HG02943 (cell line): ENCODE results near the gene UBE2V1.

Experiments
- ATAC-seq: cut with Tn5 transposase; IDR thresholded peaks from one replicate; pipeline ENCODE4 v1.9.1; 2021; ENCODE audit warnings: mild to moderate bottlenecking, low read depth, moderate library complexity; ENCODE audit not compliant: unreplicated experiment

The UBE2V1 gene

GRCh38 chr20:50050214-50050613 lies 62.7 kb downstream of the UBE2V1 start:
- ATAC-seq, result no peak

- ATAC-seq, result no peak
Observed at GRCh38 chr20:50049442-50050026, 63.4 kb downstream of the UBE2V1 start.

GRCh38 chr20:50048420-50049166 lies 64.4 kb downstream of the UBE2V1 start:
- no peak for ATAC-seq

- ATAC-seq, result no peak
Observed at GRCh38 chr20:50044353-50044960, 68.5 kb downstream of the UBE2V1 start.

- no peak for ATAC-seq
Observed at GRCh38 chr20:50043573-50044352, 69.2 kb downstream of the UBE2V1 start.

GRCh38 chr20:50042370-50043313 lies 70.3 kb downstream of the UBE2V1 start:
- no peak for ATAC-seq

GRCh38 chr20:50041246-50041873 lies 71.6 kb downstream of the UBE2V1 start:
- ATAC-seq, result no peak

- ATAC-seq, result no peak
Observed at GRCh38 chr20:50040432-50041245, 72.3 kb downstream of the UBE2V1 start.

- ATAC-seq, result no peak
Observed at GRCh38 chr20:50039706-50040431, 73.1 kb downstream of the UBE2V1 start.

- ATAC-seq, result no peak
Observed at GRCh38 chr20:50038574-50038991, 74.4 kb downstream of the UBE2V1 start.

GRCh38 chr20:50038169-50038568 lies 74.8 kb downstream of the UBE2V1 start:
- no peak for ATAC-seq

- no peak for ATAC-seq
Observed at GRCh38 chr20:50037575-50037974, 75.4 kb downstream of the UBE2V1 start.

- ATAC-seq, result no peak
Observed at GRCh38 chr20:50037123-50037522, 75.8 kb downstream of the UBE2V1 start.

- ATAC-seq, result no peak
Observed at GRCh38 chr20:50036703-50037102, 76.2 kb downstream of the UBE2V1 start.

GRCh38 chr20:50034567-50035180 lies 78.3 kb downstream of the UBE2V1 start:
- no peak for ATAC-seq

- no peak for ATAC-seq
Observed at GRCh38 chr20:50032955-50033666, 79.8 kb downstream of the UBE2V1 start.
